HepG2 (cell line): ENCODE results near the gene PARD3. TPM values are rescaled to one million over a fixed set of nuclear protein-coding genes. Genes with fewer than 3 reads are reported as not detected.

Experiments used
- CBX5 ChIP-seq: sonication (generic); formaldehyde crosslinking; IDR thresholded peaks from 2 replicates; pipeline ENCODE4 v1.4.0; 2020; ENCODE audit warnings: missing genetic modification reagents, borderline replicate concordance
- CREB1 ChIP-seq, 2 experiments: fragments of 450-650 bp in 1 of 2; IDR thresholded peaks; 2 replicates each; pipeline ENCODE4 v1.6.1; 2016 to 2017; ENCODE audit warnings: control low read depth in 1 of 2, mild to moderate bottlenecking in 1 of 2, missing compliant biosample characterization in 1 of 2, missing genetic modification characterization in 1 of 2
- E2F5 ChIP-seq: sonication (generic); formaldehyde crosslinking; conservative IDR thresholded peaks from 2 replicates; pipeline ENCODE4 v1.4.0; 2020; ENCODE audit warnings: missing genetic modification reagents
- HOXA3 ChIP-seq: sonication (generic); formaldehyde crosslinking; IDR thresholded peaks from 2 replicates; pipeline ENCODE4 v1.5.0; 2020; ENCODE audit warnings: missing genetic modification reagents
- NPAS2 ChIP-seq: sonication (generic); formaldehyde crosslinking; IDR thresholded peaks from 2 replicates; pipeline ENCODE4 v1.8.0; 2022; ENCODE audit warnings: mild to moderate bottlenecking, missing genetic modification reagents, borderline replicate concordance
- RBM22 ChIP-seq: fragments of 200-400 bp; formaldehyde crosslinking; optimal IDR thresholded peaks from 2 replicates; pipeline ENCODE3; 2017; ENCODE audit warnings: mild to moderate bottlenecking, low read length, moderate library complexity
- RFXANK ChIP-seq: IDR thresholded peaks from 2 replicates; pipeline ENCODE4 v1.6.1; 2016
- ZBTB26 ChIP-seq: IDR thresholded peaks from 2 replicates; pipeline ENCODE4 v1.6.1; 2016; ENCODE audit warnings: missing compliant biosample characterization, missing genetic modification reagents, borderline replicate concordance
- ZFP36L2 ChIP-seq: sonication (generic); formaldehyde crosslinking; IDR thresholded peaks from 2 replicates; pipeline ENCODE4 v1.4.0; 2020; ENCODE audit warnings: missing genetic modification reagents
- ZFY ChIP-seq: sonication (generic); formaldehyde crosslinking; IDR thresholded peaks from 2 replicates; pipeline ENCODE4 v1.4.0; 2020; ENCODE audit warnings: missing genetic modification reagents
- ZNF136 ChIP-seq: sonication (generic); formaldehyde crosslinking; IDR thresholded peaks from 2 replicates; pipeline ENCODE4 v1.8.1; 2022; ENCODE audit warnings: low read depth, mild to moderate bottlenecking, moderate library complexity, missing genetic modification reagents
- ZNF253 ChIP-seq: sonication (generic); formaldehyde crosslinking; IDR thresholded peaks from 2 replicates; pipeline ENCODE4 v1.8.0; 2022; ENCODE audit warnings: mild to moderate bottlenecking, missing genetic modification reagents, borderline replicate concordance
- ZNF337 ChIP-seq: sonication (generic); formaldehyde crosslinking; IDR thresholded peaks from 2 replicates; pipeline ENCODE4 v1.5.1; 2020; ENCODE audit warnings: missing genetic modification reagents, low read depth, mild to moderate bottlenecking, borderline replicate concordance
- ZNF343 ChIP-seq: sonication (generic); formaldehyde crosslinking; IDR thresholded peaks from 2 replicates; pipeline ENCODE4 v1.4.0; 2020; ENCODE audit warnings: mild to moderate bottlenecking, missing genetic modification reagents
- ZZZ3 ChIP-seq: sonication (generic); formaldehyde crosslinking; IDR thresholded peaks from 2 replicates; pipeline ENCODE4 v1.4.0; 2020; ENCODE audit warnings: missing genetic modification reagents, mild to moderate bottlenecking, borderline replicate concordance
- polyA plus RNA-seq, 8 experiments: library from polyadenylated mRNA; depleted of rRNA in 3 of 8; stranded (reverse) in 7 of 8; unstranded in 1 of 8; fragments of >200 nt; fragmentation: Illumina TruSeq in 4 of 8; extraction: Trizol in 4 of 8; gene quantifications; 2 replicates each; pipeline versions ENCODE4 v1.2.1 to v1.2.3, GENCODE V29; 2011 to 2016; ENCODE audit warnings: low read depth in 4 of 8, missing spikeins in 1 of 8, mixed read lengths in 1 of 8; ENCODE audit not compliant: insufficient read depth in 1 of 8
- total RNA-seq, 5 experiments: library from RNA; depleted of rRNA; stranded (reverse); fragments of >200 nt; fragmentation: Illumina TruSeq; extraction: Trizol; gene quantifications; 2 replicates each; pipeline ENCODE4 v1.2.3, GENCODE V29; 2016; ENCODE audit warnings: low read depth in 1 of 5
- TF ChIP-seq, protein P1 (sequence below): sonication (generic); formaldehyde crosslinking; IDR thresholded peaks from 2 replicates; pipeline ENCODE4 v1.8.1; 2022; ENCODE audit warnings: mild to moderate bottlenecking, missing genetic modification reagents
- TF ChIP-seq, protein P2 (sequence below), 2 experiments: sonication (generic) in 1 of 2; formaldehyde crosslinking in 1 of 2; IDR thresholded peaks; 2 replicates each; pipeline versions ENCODE4 v1.6.1 to v1.9.0; 2014 to 2022; ENCODE audit warnings: antibody characterized with exemption in 1 of 2, borderline replicate concordance in 1 of 2, inconsistent platforms in 1 of 2, low read depth in 1 of 2, missing genetic modification reagents in 1 of 2
- TF ChIP-seq, protein P3 (sequence below): sonication (generic); formaldehyde crosslinking; IDR thresholded peaks from 2 replicates; pipeline ENCODE4 v1.8.0; 2022; ENCODE audit warnings: missing genetic modification reagents, mild to moderate bottlenecking, inconsistent platforms, borderline replicate concordance

PARD3 gene
- total and polyA plus RNA-seq, 2 of the 13 experiments (the other 11 are each of a cell fraction or from before 2014, with no cell fraction given): 40.9 to 60.0 TPM

DNA sequence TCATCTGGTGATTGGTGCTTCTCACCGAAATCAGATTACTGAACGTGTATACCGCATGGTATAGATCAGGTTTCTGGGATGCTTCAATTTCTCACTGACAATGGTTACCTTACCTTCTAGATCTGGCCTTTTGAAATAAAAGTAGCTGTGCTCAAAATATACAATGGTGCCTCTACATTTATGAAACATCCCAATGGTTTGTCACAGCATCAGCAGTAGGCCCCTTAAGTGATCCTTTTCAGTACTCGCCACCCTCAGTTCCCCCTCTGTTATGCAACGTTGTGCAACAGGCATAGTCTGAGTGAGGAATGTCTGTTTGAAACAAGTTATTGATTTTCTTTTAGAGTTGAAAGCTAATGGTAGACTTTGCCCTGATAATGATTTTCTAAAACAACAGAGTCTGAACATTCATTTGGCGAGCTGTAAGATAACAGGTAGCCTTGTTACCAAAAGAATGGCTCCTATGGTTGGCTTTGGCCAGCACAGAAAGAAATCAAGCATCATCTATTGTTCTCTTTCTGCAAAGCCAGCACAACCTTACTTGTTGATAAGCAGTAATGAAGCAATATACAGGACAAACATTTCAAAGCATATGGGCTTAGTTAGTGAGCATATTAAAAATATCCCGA is 693.9 kb downstream of the PARD3 start (continued):
- TF ChIP-seq ZNF343 (CRISPR knock-in tag) (no peak; the same call in 1 of the 2 replicates), CBX5 (CRISPR knock-in tag) (peak; percentile 63; the same call in 1 of the 2 replicates), RBM22 (no peak), E2F5 (CRISPR knock-in tag) (no peak), HOXA3 (CRISPR knock-in tag) (peak; percentile 69; the same call in 1 of the 2 replicates), ZNF253 (CRISPR knock-in tag) (no peak), CREB1 (IDR thresholded peaks at IDR 0.05) (0 out of 2 replicates have a peak, but pooled peaks have one; percentile 19), CREB1 (CRISPR knock-in tag; IDR thresholded peaks at IDR 0.05) (peak; percentile 88), RFXANK (CRISPR knock-in tag) (peak; percentile 70; the same call in 1 of the 2 replicates), ZFY (CRISPR knock-in tag) (peak; percentile 42; the same call in 1 of the 2 replicates), ZBTB26 (CRISPR knock-in tag) (peak; percentile 47; the same call in 1 of the 2 replicates), NPAS2 (CRISPR knock-in tag) (no peak), ZFP36L2 (CRISPR knock-in tag) (no peak), ZNF337 (CRISPR knock-in tag) (no peak), ZNF136 (no peak), ZZZ3 (CRISPR knock-in tag) (no peak)
- TF ChIP-seq, protein P1, sequence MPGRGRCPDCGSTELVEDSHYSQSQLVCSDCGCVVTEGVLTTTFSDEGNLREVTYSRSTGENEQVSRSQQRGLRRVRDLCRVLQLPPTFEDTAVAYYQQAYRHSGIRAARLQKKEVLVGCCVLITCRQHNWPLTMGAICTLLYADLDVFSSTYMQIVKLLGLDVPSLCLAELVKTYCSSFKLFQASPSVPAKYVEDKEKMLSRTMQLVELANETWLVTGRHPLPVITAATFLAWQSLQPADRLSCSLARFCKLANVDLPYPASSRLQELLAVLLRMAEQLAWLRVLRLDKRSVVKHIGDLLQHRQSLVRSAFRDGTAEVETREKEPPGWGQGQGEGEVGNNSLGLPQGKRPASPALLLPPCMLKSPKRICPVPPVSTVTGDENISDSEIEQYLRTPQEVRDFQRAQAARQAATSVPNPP (CRISPR knock-in tag): no peak
- TF ChIP-seq, protein P2, sequence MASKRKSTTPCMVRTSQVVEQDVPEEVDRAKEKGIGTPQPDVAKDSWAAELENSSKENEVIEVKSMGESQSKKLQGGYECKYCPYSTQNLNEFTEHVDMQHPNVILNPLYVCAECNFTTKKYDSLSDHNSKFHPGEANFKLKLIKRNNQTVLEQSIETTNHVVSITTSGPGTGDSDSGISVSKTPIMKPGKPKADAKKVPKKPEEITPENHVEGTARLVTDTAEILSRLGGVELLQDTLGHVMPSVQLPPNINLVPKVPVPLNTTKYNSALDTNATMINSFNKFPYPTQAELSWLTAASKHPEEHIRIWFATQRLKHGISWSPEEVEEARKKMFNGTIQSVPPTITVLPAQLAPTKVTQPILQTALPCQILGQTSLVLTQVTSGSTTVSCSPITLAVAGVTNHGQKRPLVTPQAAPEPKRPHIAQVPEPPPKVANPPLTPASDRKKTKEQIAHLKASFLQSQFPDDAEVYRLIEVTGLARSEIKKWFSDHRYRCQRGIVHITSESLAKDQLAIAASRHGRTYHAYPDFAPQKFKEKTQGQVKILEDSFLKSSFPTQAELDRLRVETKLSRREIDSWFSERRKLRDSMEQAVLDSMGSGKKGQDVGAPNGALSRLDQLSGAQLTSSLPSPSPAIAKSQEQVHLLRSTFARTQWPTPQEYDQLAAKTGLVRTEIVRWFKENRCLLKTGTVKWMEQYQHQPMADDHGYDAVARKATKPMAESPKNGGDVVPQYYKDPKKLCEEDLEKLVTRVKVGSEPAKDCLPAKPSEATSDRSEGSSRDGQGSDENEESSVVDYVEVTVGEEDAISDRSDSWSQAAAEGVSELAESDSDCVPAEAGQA (IDR thresholded peaks at IDR 0.05; ENCODE audit: low read depth): peak; percentile 73; the same call in 1 of the 2 replicates
- TF ChIP-seq, protein P2 (CRISPR knock-in tag; IDR thresholded peaks at IDR 0.05; ENCODE audit: borderline replicate concordance): peak; percentile 80; the same call in 1 of the 2 replicates
- TF ChIP-seq, protein P3, sequence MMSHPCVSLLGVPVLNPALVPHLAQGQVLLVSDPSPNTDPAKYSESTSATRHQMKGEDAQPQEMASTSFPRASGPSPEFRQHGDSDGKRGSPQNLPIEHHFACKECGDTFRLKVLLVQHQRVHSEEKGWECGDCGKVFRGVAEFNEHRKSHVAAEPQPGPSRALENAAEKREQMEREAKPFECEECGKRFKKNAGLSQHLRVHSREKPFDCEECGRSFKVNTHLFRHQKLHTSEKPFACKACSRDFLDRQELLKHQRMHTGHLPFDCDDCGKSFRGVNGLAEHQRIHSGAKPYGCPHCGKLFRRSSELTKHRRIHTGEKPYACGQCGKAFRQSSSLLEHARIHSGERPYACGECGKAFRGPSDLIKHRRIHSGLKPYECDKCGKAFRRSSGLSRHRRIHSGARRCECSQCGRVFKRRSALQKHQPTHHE: no peak
